ENCODE measurements around the gene TRIM2. TPM values are rescaled to one million over a fixed set of nuclear protein-coding genes. Genes with fewer than 3 reads are reported as not detected.

The TRIM2 gene
- total RNA-seq, result 39.8 and 54.5 TPM in 2 replicates

- peak; percentile 89 for DNase-seq (ENCODE audit: insufficient read length, low spot score, missing footprints)
- Histone ChIP-seq H2AFZ (ENCODE audit: low read length) (peak within 1 kb of the TSS; percentile 69), H4K20me1 (ENCODE audit: insufficient read depth, low read length) (no peaks in the 10 kb centered on the region), H3K79me2 (ENCODE audit: insufficient read depth, low read length) (no peaks in the 10 kb centered on the region), H3K4me2 (ENCODE audit: insufficient read depth, low read length) (peak within 1 kb of the TSS; percentile 71), H3K27me3 (ENCODE audit: insufficient read depth, low read length) (no peaks in the 10 kb centered on the region), H3K4me1 (ENCODE audit: insufficient read depth, low read length) (peaks cover 4% of the 10 kb centered on the region), H3K27ac (ENCODE audit: low read depth, low read length) (no peak within 1 kb of the TSS), H3K4me3 (ENCODE audit: insufficient read depth, low read length) (peak within 1 kb of the TSS; percentile 50), H3K9me3 (ENCODE audit: low read depth, low read length) (no peaks in the 10 kb centered on the region), H3K36me3 (ENCODE audit: insufficient read depth, low read length) (no peaks in the 10 kb centered on the region)
- TF ChIP-seq CTCF (IDR thresholded peaks at IDR 0.05; ENCODE audit: extremely low read depth, low read depth, low read length), result no peak
Measured at GRCh38 chr4:153204247-153204671, at the start of gene TRIM2. Gene TRIM2, plus strand, starts transcription at chr4:153204443. Its CDS starts 88 bp downstream, at chr4:153204531.

GRCh38 chr4:153155686-153156085 lies 48.6 kb upstream of the TRIM2 start:
- no peak overlapping the region for H3K4me2 ChIP-seq (ENCODE audit: insufficient read depth, low read length)
- peaks cover 25% of the 10 kb centered on the region for H3K4me1 ChIP-seq (ENCODE audit: insufficient read depth, low read length)
- no peaks in the 10 kb centered on the region for H3K79me2 ChIP-seq (ENCODE audit: insufficient read depth, low read length)
- no peak overlapping the region for H2AFZ ChIP-seq (ENCODE audit: low read length)
- H3K4me3 ChIP-seq (ENCODE audit: insufficient read depth, low read length), result no peak overlapping the region
- DNase-seq (ENCODE audit: insufficient read length, low spot score, missing footprints), result no peak
- no peaks in the 10 kb centered on the region for H4K20me1 ChIP-seq (ENCODE audit: insufficient read depth, low read length)
- TF ChIP-seq CTCF (IDR thresholded peaks at IDR 0.05; ENCODE audit: extremely low read depth, low read depth, low read length), result no peak
- peaks cover 81% of the 10 kb centered on the region for H3K27me3 ChIP-seq (ENCODE audit: insufficient read depth, low read length)
- no peak overlapping the region for H3K27ac ChIP-seq (ENCODE audit: low read depth, low read length)
- H3K9me3 ChIP-seq (ENCODE audit: low read depth, low read length), result no peaks in the 10 kb centered on the region
- H3K36me3 ChIP-seq (ENCODE audit: insufficient read depth, low read length), result no peaks in the 10 kb centered on the region

GRCh38 chr4:153156263-153156662 lies 48.0 kb upstream of the TRIM2 start:
- Histone ChIP-seq H3K79me2 (ENCODE audit: insufficient read depth, low read length) (no peaks in the 10 kb centered on the region), H3K36me3 (ENCODE audit: insufficient read depth, low read length) (no peaks in the 10 kb centered on the region), H3K9me3 (ENCODE audit: low read depth, low read length) (no peaks in the 10 kb centered on the region), H3K27ac (ENCODE audit: low read depth, low read length) (no peak overlapping the region), H3K27me3 (ENCODE audit: insufficient read depth, low read length) (peaks cover 83% of the 10 kb centered on the region), H3K4me1 (ENCODE audit: insufficient read depth, low read length) (peaks cover 25% of the 10 kb centered on the region), H2AFZ (ENCODE audit: low read length) (no peak overlapping the region), H3K4me2 (ENCODE audit: insufficient read depth, low read length) (no peak overlapping the region), H4K20me1 (ENCODE audit: insufficient read depth, low read length) (no peaks in the 10 kb centered on the region), H3K4me3 (ENCODE audit: insufficient read depth, low read length) (no peak overlapping the region)
- DNase-seq (ENCODE audit: insufficient read length, low spot score, missing footprints), result no peak
- TF ChIP-seq CTCF (IDR thresholded peaks at IDR 0.05; ENCODE audit: extremely low read depth, low read depth, low read length), result no peak

- H3K4me3 ChIP-seq (ENCODE audit: insufficient read depth, low read length), result no peak overlapping the region
- TF ChIP-seq CTCF (IDR thresholded peaks at IDR 0.05; ENCODE audit: extremely low read depth, low read depth, low read length), result no peak
- H3K4me2 ChIP-seq (ENCODE audit: insufficient read depth, low read length), result no peak overlapping the region
Measured at GRCh38 chr4:153156721-153157120, 47.5 kb upstream of the TRIM2 start.

More at GRCh38 chr4:153156721-153157120, 47.5 kb upstream of the TRIM2 start:
- DNase-seq (ENCODE audit: insufficient read length, low spot score, missing footprints), result no peak
- no peaks in the 10 kb centered on the region for H3K79me2 ChIP-seq (ENCODE audit: insufficient read depth, low read length)
- H2AFZ ChIP-seq (ENCODE audit: low read length), result no peak overlapping the region
- H3K27me3 ChIP-seq (ENCODE audit: insufficient read depth, low read length), result peaks cover 83% of the 10 kb centered on the region
- H3K36me3 ChIP-seq (ENCODE audit: insufficient read depth, low read length), result no peaks in the 10 kb centered on the region
- peaks cover 25% of the 10 kb centered on the region for H3K4me1 ChIP-seq (ENCODE audit: insufficient read depth, low read length)
- no peaks in the 10 kb centered on the region for H4K20me1 ChIP-seq (ENCODE audit: insufficient read depth, low read length)
- no peaks in the 10 kb centered on the region for H3K9me3 ChIP-seq (ENCODE audit: low read depth, low read length)
- H3K27ac ChIP-seq (ENCODE audit: low read depth, low read length), result no peak overlapping the region
